HFFc6 (cell line): ENCODE results near the gene PUSL1. TPM values are rescaled to one million over a fixed set of nuclear protein-coding genes. Genes with fewer than 3 reads are reported as not detected.

Experiments
- DNase-seq: peaks from one replicate; pipeline ENCODE4 v3.0.0-alpha.2; 2018
- H3K27ac Mint-ChIP-seq: 2 replicates; pipeline ENCODE4 v1.8.0; 2020; ENCODE audit warnings: mild to moderate bottlenecking, mixed read lengths
- H3K27me3 Mint-ChIP-seq: 2 replicates; pipeline ENCODE4 v1.8.0; 2021; ENCODE audit warnings: mild to moderate bottlenecking, moderate library complexity, mixed read lengths; ENCODE audit not compliant: insufficient read depth
- H3K36me3 Mint-ChIP-seq: 2 replicates; pipeline ENCODE4 v1.8.0; 2021; ENCODE audit warnings: low read depth, mixed read lengths
- H3K4me1 Mint-ChIP-seq: 2 replicates; pipeline ENCODE4 v1.8.0; 2020; ENCODE audit warnings: low read depth, mixed read lengths
- H3K4me3 Mint-ChIP-seq: 2 replicates; pipeline ENCODE4 v1.8.0; 2020; ENCODE audit warnings: mild to moderate bottlenecking, moderate library complexity, mixed read lengths
- H3K9me3 Mint-ChIP-seq: 2 replicates; pipeline ENCODE4 v1.8.0; 2020; ENCODE audit warnings: mild to moderate bottlenecking, mixed read lengths
- total RNA-seq, 6 experiments: library from RNA; stranded (reverse); fragmentation: NEBNext Ultra II Directional; extraction: Animal tissue kit (Norgen Biotek cat#: 25700); gene quantifications; 2 replicates in 1 of 6; 3 replicates in 5 of 6; pipeline ENCODE4 v1.2.3, GENCODE V29; 2021
- TF ChIP-seq, protein P1 (sequence below): fragments of 200-600 bp; sonication (generic); IDR thresholded peaks from 2 replicates; pipeline ENCODE4 v1.5.0; 2021; ENCODE audit warnings: antibody characterized with exemption, mild to moderate bottlenecking

Gene PUSL1
- total RNA-seq, 6 experiments from 2014 or later: 23.5 to 28.7 (median 25.6) TPM

GRCh38 chr1:1280782-1281481 is 27.5 kb upstream of the PUSL1 start:
- Mint-ChIP-seq H3K36me3 (no peaks in the 10 kb centered on the region), H3K27ac (no peak overlapping the region), H3K4me3 (no peak overlapping the region), H3K27me3 (peaks cover 7% of the 10 kb centered on the region), H3K4me1 (peaks cover 15% of the 10 kb centered on the region), H3K9me3 (no peaks in the 10 kb centered on the region)
- TF ChIP-seq, protein P1, sequence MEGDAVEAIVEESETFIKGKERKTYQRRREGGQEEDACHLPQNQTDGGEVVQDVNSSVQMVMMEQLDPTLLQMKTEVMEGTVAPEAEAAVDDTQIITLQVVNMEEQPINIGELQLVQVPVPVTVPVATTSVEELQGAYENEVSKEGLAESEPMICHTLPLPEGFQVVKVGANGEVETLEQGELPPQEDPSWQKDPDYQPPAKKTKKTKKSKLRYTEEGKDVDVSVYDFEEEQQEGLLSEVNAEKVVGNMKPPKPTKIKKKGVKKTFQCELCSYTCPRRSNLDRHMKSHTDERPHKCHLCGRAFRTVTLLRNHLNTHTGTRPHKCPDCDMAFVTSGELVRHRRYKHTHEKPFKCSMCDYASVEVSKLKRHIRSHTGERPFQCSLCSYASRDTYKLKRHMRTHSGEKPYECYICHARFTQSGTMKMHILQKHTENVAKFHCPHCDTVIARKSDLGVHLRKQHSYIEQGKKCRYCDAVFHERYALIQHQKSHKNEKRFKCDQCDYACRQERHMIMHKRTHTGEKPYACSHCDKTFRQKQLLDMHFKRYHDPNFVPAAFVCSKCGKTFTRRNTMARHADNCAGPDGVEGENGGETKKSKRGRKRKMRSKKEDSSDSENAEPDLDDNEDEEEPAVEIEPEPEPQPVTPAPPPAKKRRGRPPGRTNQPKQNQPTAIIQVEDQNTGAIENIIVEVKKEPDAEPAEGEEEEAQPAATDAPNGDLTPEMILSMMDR: no peak
- DNase-seq: no peak

DNA sequence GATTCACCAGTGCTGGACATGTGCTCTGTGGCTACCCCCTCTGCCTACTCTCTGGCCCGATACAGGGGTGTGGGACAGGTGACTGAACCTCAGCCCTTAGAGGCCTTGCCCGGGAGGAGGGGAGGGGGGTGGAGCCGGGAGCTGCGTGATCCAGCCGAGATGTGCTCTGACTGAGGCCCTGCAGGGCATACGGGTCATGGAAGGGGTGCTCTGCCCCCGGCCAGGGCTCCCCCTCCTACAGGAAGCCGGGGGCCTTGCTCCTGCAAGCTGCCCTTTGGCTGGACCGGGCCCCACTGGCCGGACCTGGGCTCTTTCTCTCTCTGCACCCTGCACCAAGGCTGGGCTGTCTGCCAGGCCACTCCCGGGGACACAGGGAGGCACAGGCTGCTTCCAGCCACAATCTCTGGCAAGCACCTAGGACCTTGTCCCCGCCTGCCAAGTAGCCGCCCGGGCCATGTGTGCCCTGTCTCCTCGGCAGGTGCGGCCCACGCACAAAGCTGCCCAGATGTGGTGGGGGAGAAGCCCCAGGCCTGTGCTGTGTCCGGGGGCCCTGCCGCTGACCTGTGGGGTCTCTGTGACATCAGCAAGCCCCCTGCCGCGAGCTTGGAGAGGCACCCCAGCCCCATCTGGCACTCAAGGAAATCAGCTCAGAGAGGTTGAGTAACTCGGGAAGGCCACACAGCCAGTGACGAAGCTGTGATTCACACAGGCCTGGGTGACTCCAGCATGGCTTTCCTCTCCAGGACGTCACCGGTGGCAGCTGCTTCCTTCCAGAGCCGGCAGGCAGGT is 26.7 kb upstream of the PUSL1 start:
- H3K4me1 Mint-ChIP-seq: peaks cover 15% of the 10 kb centered on the region
- peak; percentile 82 for DNase-seq
- H3K4me3 Mint-ChIP-seq: no peak overlapping the region
- H3K9me3 Mint-ChIP-seq: no peaks in the 10 kb centered on the region
- no peaks in the 10 kb centered on the region for H3K36me3 Mint-ChIP-seq
- TF ChIP-seq, protein P1: no peak
- H3K27ac Mint-ChIP-seq: peak overlapping the region; percentile 78
- H3K27me3 Mint-ChIP-seq: peaks cover 7% of the 10 kb centered on the region

DNA sequence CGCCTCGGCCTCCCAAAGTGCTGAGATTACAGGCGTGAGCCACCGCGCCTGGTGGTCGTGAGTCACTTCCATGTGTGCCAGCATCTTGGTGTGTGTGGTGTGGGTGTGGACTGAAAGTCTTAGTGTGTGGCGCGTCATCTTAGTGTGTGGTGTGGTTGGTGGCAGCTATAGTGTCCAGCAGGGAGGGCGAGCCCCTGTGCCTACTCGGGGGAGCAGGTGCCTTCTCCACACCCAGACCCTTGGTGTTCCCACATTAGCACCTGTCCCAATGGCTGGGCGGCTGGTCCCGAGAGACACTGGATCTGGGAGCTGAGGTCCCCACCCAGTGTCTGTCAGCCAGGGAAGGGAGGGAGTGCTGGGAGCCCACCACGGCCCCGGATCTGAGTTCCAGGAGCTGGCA is 25.4 kb upstream of the PUSL1 start:
- H3K4me1 Mint-ChIP-seq: peaks cover 15% of the 10 kb centered on the region
- peaks cover 7% of the 10 kb centered on the region for H3K27me3 Mint-ChIP-seq
- H3K4me3 Mint-ChIP-seq: no peak overlapping the region
- H3K36me3 Mint-ChIP-seq: no peaks in the 10 kb centered on the region
- DNase-seq: no peak
- no peaks in the 10 kb centered on the region for H3K9me3 Mint-ChIP-seq
- TF ChIP-seq, protein P1: no peak
- no peak overlapping the region for H3K27ac Mint-ChIP-seq

DNA sequence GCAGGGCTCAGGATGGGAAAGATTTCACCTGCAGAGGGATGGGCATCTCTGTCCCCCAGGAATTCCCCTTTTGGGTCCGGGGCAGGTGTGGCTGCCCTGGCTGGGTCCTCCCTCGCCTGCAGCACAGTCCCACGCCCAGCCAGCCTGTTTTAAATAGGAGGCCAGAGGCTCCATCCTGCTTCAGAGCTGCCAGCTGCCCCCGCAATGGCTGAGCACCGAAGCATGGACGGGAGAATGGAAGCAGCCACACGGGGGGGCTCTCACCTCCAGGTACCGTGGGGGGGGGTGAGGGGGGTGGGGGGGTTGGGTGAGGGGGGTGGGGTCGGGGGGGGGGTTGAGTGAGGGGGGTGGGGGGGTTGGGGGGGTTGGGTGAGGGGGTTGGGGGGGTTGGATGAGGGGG is 24.6 kb upstream of the PUSL1 start:
- Mint-ChIP-seq H3K4me3 (no peak overlapping the region), H3K4me1 (peaks cover 15% of the 10 kb centered on the region), H3K27me3 (peaks cover 7% of the 10 kb centered on the region), H3K9me3 (no peaks in the 10 kb centered on the region), H3K27ac (no peak overlapping the region), H3K36me3 (no peaks in the 10 kb centered on the region)
- DNase-seq: no peak
- TF ChIP-seq, protein P1: no peak

DNA sequence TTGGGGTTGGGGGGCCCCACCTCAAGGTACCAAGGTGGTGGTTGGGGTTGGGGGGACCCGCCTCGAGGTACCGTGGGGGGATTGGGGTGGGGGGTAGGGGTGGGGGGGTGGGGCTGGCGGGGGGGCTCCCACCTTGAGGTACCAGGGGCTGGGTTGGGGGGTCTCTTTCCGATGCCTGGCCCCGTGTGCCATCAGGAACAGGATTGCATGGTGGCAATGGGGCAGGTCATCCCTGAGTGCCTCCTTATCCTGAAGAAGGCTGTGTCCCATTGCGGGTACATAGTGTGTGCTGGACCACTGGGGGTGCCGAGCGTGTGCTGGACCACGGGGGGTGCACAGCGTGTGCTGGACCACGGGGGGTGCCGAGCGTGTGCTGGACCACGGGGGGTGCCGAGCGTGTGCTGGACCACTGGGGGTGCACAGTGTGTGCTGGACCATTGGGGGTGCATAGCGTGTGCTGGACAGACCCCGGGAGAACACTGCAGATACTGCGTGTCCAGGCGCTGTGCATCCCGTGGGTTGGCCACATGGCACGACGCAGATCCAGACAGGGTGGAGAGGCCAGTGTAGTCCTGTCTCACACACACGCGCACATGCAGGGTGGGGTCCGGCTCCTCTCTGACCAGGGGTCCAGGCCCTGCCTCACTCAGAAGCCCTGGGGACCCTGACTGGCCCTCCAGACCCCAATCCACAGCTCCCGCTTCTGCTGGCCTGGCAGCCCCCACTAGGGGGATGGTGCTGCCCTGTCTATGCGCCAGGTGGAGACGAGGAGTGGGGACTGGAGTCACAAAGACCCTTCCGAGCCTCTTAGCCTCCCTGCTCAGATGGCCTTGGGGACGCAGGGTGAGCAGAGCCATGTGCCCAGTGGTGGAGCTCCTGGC is 23.9 kb upstream of the PUSL1 start:
- peaks cover 15% of the 10 kb centered on the region for H3K4me1 Mint-ChIP-seq
- H3K4me3 Mint-ChIP-seq: no peak overlapping the region
- TF ChIP-seq, protein P1: 0 out of 2 replicates have a peak, but pooled peaks have one; percentile 11
- no peak for DNase-seq
- H3K36me3 Mint-ChIP-seq: no peaks in the 10 kb centered on the region
- peaks cover 4% of the 10 kb centered on the region; the same call in 1 of the 2 replicates for H3K27me3 Mint-ChIP-seq
- H3K27ac Mint-ChIP-seq: no peak overlapping the region
- H3K9me3 Mint-ChIP-seq: no peaks in the 10 kb centered on the region
